Right atrium auricular region (tissue), 2 donors: ENCODE measurements around the gene EBF3. TPM values are rescaled to one million over a fixed set of nuclear protein-coding genes. Genes with fewer than 3 reads are reported as not detected.

Experiments used
- DNase-seq: peaks from one replicate; pipeline ENCODE4 v3.0.0-alpha.2; 2019; ENCODE audit warnings: low spot score
- H3K27ac ChIP-seq, 2 donors: fragments of 200-600 bp; sonication (generic); 1 replicate in 1 of 2; 2 replicates in 1 of 2; pipeline ENCODE4 v1.5.1; 2016 to 2019
- H3K27me3 ChIP-seq, 2 donors: fragments of 200-600 bp; sonication (generic); one replicate each; pipeline versions ENCODE4 v1.5.1 to v1.6.0; 2017 to 2019
- H3K36me3 ChIP-seq: fragments of 200-600 bp; sonication (generic); one replicate; pipeline ENCODE4 v1.5.1; 2016
- H3K4me1 ChIP-seq, 2 donors: fragments of 200-600 bp; sonication (generic); one replicate each; pipeline versions ENCODE4 v1.5.1 to v1.6.0; 2017 to 2019
- H3K4me3 ChIP-seq, 2 donors: fragments of 200-600 bp; sonication (generic); 1 replicate in 1 of 2; 2 replicates in 1 of 2; pipeline ENCODE4 v1.5.1; 2017 to 2019; ENCODE audit warnings: mild to moderate bottlenecking in 1 of 2, moderate library complexity in 1 of 2
- H3K9me3 ChIP-seq, 2 donors: fragments of 200-600 bp; sonication (generic); one replicate each; pipeline ENCODE4 v1.5.1; 2019
- CTCF ChIP-seq, 2 donors: fragments of 200-600 bp; sonication (generic); IDR thresholded peaks; one replicate each; pipeline ENCODE4 v1.5.1; 2019; ENCODE audit warnings: antibody characterized with exemption in 2 of 2
- total RNA-seq, 2 donors: library from RNA; depleted of rRNA; stranded (reverse); fragments of >200 nt; gene quantifications; one replicate each; pipeline ENCODE4 v1.1.0, GENCODE V29; 2016

The EBF3 gene
- total RNA-seq, 2 donors from 2014 or later: 5.8 to 6.9 TPM

DNA sequence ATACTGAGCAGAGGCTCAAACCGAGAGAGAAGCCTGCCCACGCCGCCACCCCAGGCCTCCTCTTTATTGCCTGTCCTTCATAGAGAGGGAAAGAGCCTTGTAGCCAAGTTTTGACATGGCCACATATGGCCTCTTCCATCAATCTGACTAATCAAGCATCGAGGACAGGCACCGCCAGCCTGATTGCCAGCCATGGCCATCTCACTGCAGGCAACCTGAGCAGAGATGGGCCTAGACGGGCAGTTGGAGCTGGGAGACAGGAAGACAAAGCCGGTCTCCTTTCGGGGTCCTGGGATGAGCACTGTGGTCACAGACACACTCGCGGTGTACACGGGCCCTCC is 67.2 kb downstream of the EBF3 start:
- no peak for TF ChIP-seq CTCF (IDR thresholded peaks at IDR 0.05)
- Histone ChIP-seq H3K27ac (no peak overlapping the region), H3K4me3 (no peak overlapping the region), H3K4me1 (peaks cover 0 to 29% of the 10 kb centered on the region in 2 donors), H3K9me3 (no peaks in the 10 kb centered on the region), H3K27me3 (no peaks in the 10 kb centered on the region), H3K36me3 (no peaks in the 10 kb centered on the region)
- DNase-seq: no peak

GRCh38 chr10:129896136-129896859 is 67.8 kb downstream of the EBF3 start:
- Histone ChIP-seq H3K27me3 (no peaks in the 10 kb centered on the region), H3K4me1 (peaks cover 0 to 29% of the 10 kb centered on the region in 2 donors), H3K27ac (no peak overlapping the region), H3K4me3 (no peak overlapping the region), H3K36me3 (no peaks in the 10 kb centered on the region), H3K9me3 (no peaks in the 10 kb centered on the region)
- no peak for TF ChIP-seq CTCF (IDR thresholded peaks at IDR 0.05)
- DNase-seq: no peak

- H3K27ac ChIP-seq: no peak overlapping the region
- H3K36me3 ChIP-seq: no peaks in the 10 kb centered on the region
- H3K4me3 ChIP-seq: no peak overlapping the region
- H3K4me1 ChIP-seq: peaks cover 0 to 29% of the 10 kb centered on the region in 2 donors
- TF ChIP-seq CTCF (IDR thresholded peaks at IDR 0.05): no peak
- H3K9me3 ChIP-seq: no peaks in the 10 kb centered on the region
- DNase-seq: no peak
- no peaks in the 10 kb centered on the region for H3K27me3 ChIP-seq
Observed at GRCh38 chr10:129895811-129896135, 68.3 kb downstream of the EBF3 start.

DNA sequence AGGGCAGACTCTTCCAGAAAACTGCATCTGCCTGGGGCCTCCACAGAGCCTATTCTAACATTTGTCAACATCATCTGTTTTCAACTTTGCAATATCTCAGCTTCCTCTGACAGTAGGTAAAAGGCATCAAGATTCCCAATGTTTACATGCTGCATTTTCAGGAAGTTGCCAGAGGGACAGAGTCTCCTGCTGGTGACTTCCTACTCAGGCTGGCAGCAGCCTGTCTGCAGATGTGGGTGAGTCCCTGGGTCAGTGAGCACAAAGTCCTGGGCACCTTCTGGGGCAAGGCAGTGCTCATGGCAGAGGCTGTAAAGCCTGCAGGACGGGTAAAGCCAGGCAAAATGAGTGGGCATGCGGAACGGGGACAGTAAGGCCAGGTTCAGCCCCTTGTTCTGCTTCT is 69.4 kb downstream of the EBF3 start:
- H3K27ac ChIP-seq: no peak overlapping the region

DNA sequence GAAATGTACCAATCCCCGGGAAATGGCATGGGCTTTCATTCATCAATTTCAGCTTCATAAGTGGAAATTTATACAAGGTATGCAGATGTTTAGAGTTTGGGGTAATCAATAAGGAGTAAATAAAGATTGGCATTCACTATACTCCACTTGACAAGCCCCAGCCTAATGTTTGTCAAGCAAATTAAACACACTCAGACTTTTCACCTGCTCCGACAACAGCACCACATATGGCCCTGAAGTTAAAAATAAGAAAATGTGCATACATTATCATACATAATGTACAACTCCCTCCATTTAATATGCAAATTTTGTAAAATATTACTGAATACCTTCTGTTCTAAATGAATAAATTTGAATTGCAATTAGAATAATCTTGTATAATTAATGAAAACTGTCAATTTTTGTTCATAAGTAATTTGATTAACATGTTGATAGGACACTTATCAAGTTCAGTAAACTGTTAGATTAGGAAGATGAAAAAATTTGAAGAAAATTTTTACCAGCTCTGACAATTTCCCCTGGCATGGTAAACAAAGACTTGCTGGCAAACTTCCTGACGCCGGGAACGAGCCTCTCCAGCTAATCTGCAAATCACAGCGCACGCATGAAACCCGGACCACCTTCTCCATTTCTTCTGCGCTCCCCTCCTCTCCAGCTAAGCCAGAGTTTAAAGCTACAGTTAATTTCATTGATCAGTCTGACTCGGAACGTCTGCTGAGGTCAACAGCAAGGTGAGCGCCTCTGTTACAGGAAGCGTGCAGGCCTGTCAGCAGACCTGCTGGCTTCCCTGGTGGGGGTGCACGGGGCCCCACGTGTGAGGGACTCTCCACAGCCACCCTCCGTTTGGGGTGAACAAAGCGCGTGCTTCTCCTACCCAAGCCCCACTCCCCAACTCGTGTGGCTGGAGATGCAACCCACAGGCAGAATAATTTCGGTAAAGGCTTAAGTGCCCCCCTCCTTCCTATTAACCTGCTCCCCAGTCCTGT is 70.7 kb downstream of the EBF3 start:
- Histone ChIP-seq H3K27me3 (no peaks in the 10 kb centered on the region), H3K9me3 (no peaks in the 10 kb centered on the region), H3K4me1 (peaks cover 0 to 36% of the 10 kb centered on the region in 2 donors), H3K36me3 (no peaks in the 10 kb centered on the region), H3K4me3 (no peak overlapping the region), H3K27ac (peak overlapping the region; percentile 47 to 60)
- DNase-seq: no peak
- TF ChIP-seq CTCF (IDR thresholded peaks at IDR 0.05): no peak

More for the DNA sequence above, 69.4 kb downstream of the EBF3 start:
- Histone ChIP-seq H3K9me3 (no peaks in the 10 kb centered on the region), H3K4me1 (peaks cover 0 to 29% of the 10 kb centered on the region in 2 donors), H3K4me3 (no peak overlapping the region), H3K27me3 (no peaks in the 10 kb centered on the region), H3K36me3 (no peaks in the 10 kb centered on the region)
- no peak for DNase-seq
- no peak for TF ChIP-seq CTCF (IDR thresholded peaks at IDR 0.05)
